ENCODE data around the gene PDE6A. TPM values are rescaled to one million over a fixed set of nuclear protein-coding genes. Genes with fewer than 3 reads are reported as not detected.

The PDE6A gene
- polyA plus RNA-seq, 1 experiment: not detected

DNA sequence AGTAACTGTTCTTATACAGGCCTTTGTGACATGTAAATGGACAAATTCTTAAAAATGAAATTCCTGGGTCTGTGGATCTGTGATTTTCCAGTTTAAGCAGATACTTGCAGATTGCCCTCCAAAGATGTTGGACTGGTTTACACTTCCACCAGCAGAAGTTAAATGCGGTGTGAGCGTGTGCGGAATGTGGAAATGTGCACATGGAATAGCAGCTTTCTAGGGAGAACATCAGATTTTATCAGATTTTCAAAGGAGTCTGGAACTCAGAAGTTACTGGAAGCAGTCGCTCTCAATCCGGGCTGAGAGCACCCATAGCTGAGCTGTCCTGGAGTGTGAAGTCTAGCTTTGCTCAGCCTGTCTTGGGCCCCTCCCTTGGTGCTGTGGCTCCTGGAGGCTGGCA is 117.0 kb downstream of the PDE6A start:
- POLR2A ChIA-PET: interaction anchor here (1.2 to 1.7 kb wide), 2 partner anchors 188 to 191 kb away, joined by 3 to 6 read pairs; no protein-coding TSS in a partner anchor
- CTCF ChIA-PET: interaction anchor here (0.6 to 14.9 kb wide), 12 partner anchors 11 to 217 kb away, joined by 3 to 478 read pairs (median 6); no protein-coding TSS in a partner anchor
- DNase-seq (ENCODE audit: low read depth, low spot score): no peak
- H3K27me3 ChIP-seq (ENCODE audit: control insufficient read depth, insufficient read depth, low read length): no peaks in the 10 kb centered on the region
- TF ChIP-seq, protein P1, sequence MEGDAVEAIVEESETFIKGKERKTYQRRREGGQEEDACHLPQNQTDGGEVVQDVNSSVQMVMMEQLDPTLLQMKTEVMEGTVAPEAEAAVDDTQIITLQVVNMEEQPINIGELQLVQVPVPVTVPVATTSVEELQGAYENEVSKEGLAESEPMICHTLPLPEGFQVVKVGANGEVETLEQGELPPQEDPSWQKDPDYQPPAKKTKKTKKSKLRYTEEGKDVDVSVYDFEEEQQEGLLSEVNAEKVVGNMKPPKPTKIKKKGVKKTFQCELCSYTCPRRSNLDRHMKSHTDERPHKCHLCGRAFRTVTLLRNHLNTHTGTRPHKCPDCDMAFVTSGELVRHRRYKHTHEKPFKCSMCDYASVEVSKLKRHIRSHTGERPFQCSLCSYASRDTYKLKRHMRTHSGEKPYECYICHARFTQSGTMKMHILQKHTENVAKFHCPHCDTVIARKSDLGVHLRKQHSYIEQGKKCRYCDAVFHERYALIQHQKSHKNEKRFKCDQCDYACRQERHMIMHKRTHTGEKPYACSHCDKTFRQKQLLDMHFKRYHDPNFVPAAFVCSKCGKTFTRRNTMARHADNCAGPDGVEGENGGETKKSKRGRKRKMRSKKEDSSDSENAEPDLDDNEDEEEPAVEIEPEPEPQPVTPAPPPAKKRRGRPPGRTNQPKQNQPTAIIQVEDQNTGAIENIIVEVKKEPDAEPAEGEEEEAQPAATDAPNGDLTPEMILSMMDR (IDR thresholded peaks at IDR 0.05; ENCODE audit: low read depth, low read length): no peak
- H3K27ac ChIP-seq (ENCODE audit: low read depth, low read length): no peak overlapping the region
- no peak overlapping the region for H3K4me3 ChIP-seq (ENCODE audit: low read depth, low read length)
- no peaks in the 10 kb centered on the region; the same call in 1 of the 2 replicates for H3K9me3 ChIP-seq (ENCODE audit: control insufficient read depth, insufficient read depth, low read length)

DNA sequence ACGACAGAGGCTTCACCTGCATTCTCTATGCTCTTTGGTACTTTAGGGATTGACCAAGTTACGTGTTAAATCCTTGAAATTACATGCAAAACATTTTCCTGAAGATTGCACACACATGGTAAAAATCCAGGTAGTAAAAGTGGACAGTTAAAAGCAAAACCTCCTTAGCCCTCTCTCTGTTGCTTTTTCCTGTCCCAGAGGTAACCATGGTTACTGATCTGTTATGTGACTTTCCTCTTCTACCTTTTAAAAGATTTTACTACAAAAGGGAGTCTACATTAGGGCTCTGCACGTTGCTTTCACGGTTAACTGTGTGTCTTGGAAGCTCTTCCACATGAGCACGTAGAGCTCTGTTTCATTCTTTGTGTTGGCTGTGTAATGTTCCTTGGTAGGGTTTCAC is 117.5 kb downstream of the PDE6A start:
- no peak overlapping the region for H3K4me3 ChIP-seq (ENCODE audit: low read depth, low read length)
- H3K27me3 ChIP-seq (ENCODE audit: control insufficient read depth, insufficient read depth, low read length): no peaks in the 10 kb centered on the region
- no peak overlapping the region for H3K27ac ChIP-seq (ENCODE audit: low read depth, low read length)
- CTCF ChIA-PET: interaction anchor here (0.6 to 14.9 kb wide), 9 partner anchors 11 to 216 kb away, joined by 3 to 478 read pairs (median 7); no protein-coding TSS in a partner anchor
- POLR2A ChIA-PET: interaction anchor here (1.7 kb wide), 1 partner anchor 190 kb away, joined by 6 read pairs; no protein-coding TSS in a partner anchor
- H3K9me3 ChIP-seq (ENCODE audit: control insufficient read depth, insufficient read depth, low read length): no peaks in the 10 kb centered on the region; the same call in 1 of the 2 replicates
- DNase-seq (ENCODE audit: low read depth, low spot score): no peak
- TF ChIP-seq, protein P1 (IDR thresholded peaks at IDR 0.05; ENCODE audit: low read depth, low read length): no peak

DNA sequence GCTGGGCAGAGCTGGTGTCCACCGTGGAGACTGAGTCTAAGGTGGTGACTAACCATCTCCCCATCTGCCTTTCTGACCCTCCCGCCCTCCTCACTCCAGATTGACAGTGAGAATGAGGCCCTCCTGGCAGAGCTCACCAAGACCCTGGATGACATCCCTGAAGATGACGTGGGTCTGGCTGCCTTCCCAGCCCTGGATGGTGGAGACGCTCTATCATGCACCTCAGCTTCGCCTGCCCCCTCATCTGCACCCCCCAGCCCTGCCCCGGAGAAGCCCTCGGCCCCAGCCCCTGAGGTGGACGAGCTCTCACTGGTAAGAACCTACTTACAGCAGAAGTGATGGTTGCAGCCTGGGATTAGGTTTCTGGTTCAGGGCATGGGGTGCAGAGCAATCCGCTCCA is 118.0 kb downstream of the PDE6A start:
- POLR2A ChIA-PET: interaction anchor here (0.9 to 1.7 kb wide), 2 partner anchors 134 to 190 kb away, joined by 3 to 6 read pairs; partner anchors contain the start of gene SLC26A2
- no peak for DNase-seq (ENCODE audit: low read depth, low spot score)
- TF ChIP-seq, protein P1 (IDR thresholded peaks at IDR 0.05; ENCODE audit: low read depth, low read length): no peak
- CTCF ChIA-PET: interaction anchor here (1.1 to 14.9 kb wide), 6 partner anchors 8 to 216 kb away, joined by 3 to 478 read pairs (median 28); no protein-coding TSS in a partner anchor
- Histone ChIP-seq H3K9me3 (ENCODE audit: control insufficient read depth, insufficient read depth, low read length) (no peaks in the 10 kb centered on the region; the same call in 1 of the 2 replicates), H3K4me3 (ENCODE audit: low read depth, low read length) (no peak overlapping the region), H3K27me3 (ENCODE audit: control insufficient read depth, insufficient read depth, low read length) (no peaks in the 10 kb centered on the region), H3K27ac (ENCODE audit: low read depth, low read length) (no peak overlapping the region)

DNA sequence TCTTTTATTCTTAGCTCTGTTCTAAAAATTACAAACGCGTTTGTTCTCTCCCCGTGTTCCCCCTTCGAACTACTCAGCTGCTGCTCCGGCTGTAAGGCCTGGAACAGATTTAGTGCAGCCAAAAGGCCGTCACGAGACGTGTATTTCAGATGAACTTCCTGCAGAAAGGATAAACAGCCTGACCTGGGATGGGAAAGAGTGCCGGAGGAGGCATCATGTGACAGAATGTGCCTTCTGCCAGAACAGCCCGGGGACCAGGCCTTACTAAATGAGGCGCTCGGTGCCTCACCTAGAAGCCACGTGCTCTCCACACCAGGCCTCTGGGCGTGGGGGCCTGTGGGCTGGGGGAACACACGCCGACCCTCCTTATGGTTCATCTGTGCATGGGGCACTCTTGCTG is 119.7 kb downstream of the PDE6A start:
- no peak for DNase-seq (ENCODE audit: low read depth, low spot score)
- TF ChIP-seq, protein P1 (IDR thresholded peaks at IDR 0.05; ENCODE audit: low read depth, low read length): no peak
- ChIA-PET CTCF (interaction anchor here (1.4 to 14.4 kb wide), 3 partner anchors 9 to 185 kb away, joined by 7 to 282 read pairs (median 8); no protein-coding TSS in a partner anchor), POLR2A (no interaction called here)
- H3K27me3 ChIP-seq (ENCODE audit: control insufficient read depth, insufficient read depth, low read length): no peaks in the 10 kb centered on the region
- no peak overlapping the region for H3K4me3 ChIP-seq (ENCODE audit: low read depth, low read length)
- H3K27ac ChIP-seq (ENCODE audit: low read depth, low read length): no peak overlapping the region
- no peaks in the 10 kb centered on the region; the same call in 1 of the 2 replicates for H3K9me3 ChIP-seq (ENCODE audit: control insufficient read depth, insufficient read depth, low read length)

DNA sequence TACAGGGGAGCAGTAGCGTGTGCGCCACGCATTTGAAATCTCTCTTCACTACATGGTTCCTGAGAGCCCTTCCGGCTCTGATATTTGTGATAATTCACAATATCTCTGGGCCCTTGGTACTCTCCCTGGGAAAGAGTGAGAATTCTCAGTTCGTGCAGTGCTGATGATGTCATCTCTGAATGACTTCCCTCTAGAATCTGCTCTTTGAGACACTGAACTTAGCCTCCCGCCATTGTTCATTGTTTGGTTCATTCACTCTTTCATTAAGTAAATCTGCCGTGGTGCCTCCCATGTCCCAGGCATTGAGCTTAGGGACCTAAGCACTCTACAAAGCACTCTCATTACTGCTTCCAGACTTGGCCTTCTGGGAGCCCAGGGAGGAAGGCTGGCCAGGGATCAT is 120.5 kb downstream of the PDE6A start:
- TF ChIP-seq, protein P1 (IDR thresholded peaks at IDR 0.05; ENCODE audit: low read depth, low read length): no peak
- ChIA-PET CTCF (interaction anchor here (1.4 to 2.6 kb wide), 3 partner anchors 10 to 188 kb away, joined by 7 to 10 read pairs (median 8); no protein-coding TSS in a partner anchor), POLR2A (no interaction called here)
- Histone ChIP-seq H3K9me3 (ENCODE audit: control insufficient read depth, insufficient read depth, low read length) (no peaks in the 10 kb centered on the region; the same call in 1 of the 2 replicates), H3K27ac (ENCODE audit: low read depth, low read length) (no peak overlapping the region), H3K4me3 (ENCODE audit: low read depth, low read length) (no peak overlapping the region), H3K27me3 (ENCODE audit: control insufficient read depth, insufficient read depth, low read length) (no peaks in the 10 kb centered on the region)
- DNase-seq (ENCODE audit: low read depth, low spot score): no peak
